OCI-LY3 (cell line): Measurements from ENCODE around the gene RGS13.

Source experiments
- EZH2phosphoT487 ChIP-seq: fragments of 200-600 bp; shearing (Covaris generic); IDR thresholded peaks from 2 replicates; pipeline ENCODE4 v1.6.1; 2018; ENCODE audit warnings: antibody characterized with exemption, mixed run types, low read depth
- TF ChIP-seq, protein P1 (sequence below): fragments of 200-600, 300-600 bp; sonication (generic); IDR thresholded peaks from 2 replicates; pipeline ENCODE4 v1.5.1; 2014; ENCODE audit warnings: antibody characterized with exemption, low read length, low read depth

- TF ChIP-seq, protein P1, sequence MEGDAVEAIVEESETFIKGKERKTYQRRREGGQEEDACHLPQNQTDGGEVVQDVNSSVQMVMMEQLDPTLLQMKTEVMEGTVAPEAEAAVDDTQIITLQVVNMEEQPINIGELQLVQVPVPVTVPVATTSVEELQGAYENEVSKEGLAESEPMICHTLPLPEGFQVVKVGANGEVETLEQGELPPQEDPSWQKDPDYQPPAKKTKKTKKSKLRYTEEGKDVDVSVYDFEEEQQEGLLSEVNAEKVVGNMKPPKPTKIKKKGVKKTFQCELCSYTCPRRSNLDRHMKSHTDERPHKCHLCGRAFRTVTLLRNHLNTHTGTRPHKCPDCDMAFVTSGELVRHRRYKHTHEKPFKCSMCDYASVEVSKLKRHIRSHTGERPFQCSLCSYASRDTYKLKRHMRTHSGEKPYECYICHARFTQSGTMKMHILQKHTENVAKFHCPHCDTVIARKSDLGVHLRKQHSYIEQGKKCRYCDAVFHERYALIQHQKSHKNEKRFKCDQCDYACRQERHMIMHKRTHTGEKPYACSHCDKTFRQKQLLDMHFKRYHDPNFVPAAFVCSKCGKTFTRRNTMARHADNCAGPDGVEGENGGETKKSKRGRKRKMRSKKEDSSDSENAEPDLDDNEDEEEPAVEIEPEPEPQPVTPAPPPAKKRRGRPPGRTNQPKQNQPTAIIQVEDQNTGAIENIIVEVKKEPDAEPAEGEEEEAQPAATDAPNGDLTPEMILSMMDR = no peak
- TF ChIP-seq EZH2phosphoT487 = no peak
Observed at GRCh38 chr1:192707978-192708547, 72.1 kb downstream of the RGS13 start.
